Liver (tissue), 9 donors: ENCODE results near the gene OR2K2. TPM values are rescaled to one million over a fixed set of nuclear protein-coding genes. Genes with fewer than 3 reads are reported as not detected.
"Not testable (repeated sequence)": the region's sequence is repeated elsewhere in the genome, so short reads cannot be mapped to it uniquely, and the experiment has no call there.

Source experiments
- DNase-seq: peaks from one replicate; pipeline ENCODE4 v3.0.0-alpha.2; 2017; ENCODE audit warnings: low spot score
- H3K27ac ChIP-seq, 2 donors: one replicate each; pipeline ENCODE4 v1.7.0; 2013; ENCODE audit warnings: inconsistent platforms in 2 of 2, low read length in 2 of 2, control low read depth in 1 of 2, low read depth in 1 of 2, mild to moderate bottlenecking in 1 of 2
- H3K27me3 ChIP-seq, 4 donors: one replicate each; pipeline versions ENCODE4 v1.6.1 to v1.7.0; 2013; ENCODE audit warnings: low read length in 3 of 4, inconsistent platforms in 1 of 4, mild to moderate bottlenecking in 1 of 4, moderate library complexity in 1 of 4; ENCODE audit not compliant: control insufficient read depth in 4 of 4, insufficient read depth in 4 of 4
- H3K36me3 ChIP-seq, 4 donors: one replicate each; pipeline versions ENCODE4 v1.6.1 to v1.7.0; 2013; ENCODE audit warnings: low read length in 3 of 4, mild to moderate bottlenecking in 3 of 4, low read depth in 1 of 4, moderate library complexity in 1 of 4; ENCODE audit not compliant: control insufficient read depth in 4 of 4, insufficient read depth in 3 of 4
- H3K4me1 ChIP-seq, 4 donors: one replicate each; pipeline versions ENCODE4 v1.6.1 to v1.7.0; 2013; ENCODE audit warnings: low read length in 3 of 4, mild to moderate bottlenecking in 3 of 4, moderate library complexity in 1 of 4; ENCODE audit not compliant: control insufficient read depth in 4 of 4, insufficient read depth in 4 of 4
- H3K4me3 ChIP-seq, 3 donors: one replicate each; pipeline versions ENCODE4 v1.6.1 to v1.7.0; 2013; ENCODE audit warnings: low read length in 3 of 3, control low read depth in 1 of 3, low read depth in 1 of 3, mild to moderate bottlenecking in 1 of 3
- H3K9ac ChIP-seq, 2 donors: one replicate each; pipeline ENCODE4 v1.7.0; 2013; ENCODE audit warnings: low read length in 2 of 2, mild to moderate bottlenecking in 2 of 2, moderate library complexity in 2 of 2, control low read depth in 1 of 2, low read depth in 1 of 2
- H3K9me3 ChIP-seq, 4 donors: one replicate each; pipeline versions ENCODE4 v1.6.1 to v1.7.0; 2013; ENCODE audit warnings: low read length in 3 of 4; ENCODE audit not compliant: control insufficient read depth in 4 of 4
- ATF3 ChIP-seq: IDR thresholded peaks from 2 replicates; pipeline ENCODE4 v1.6.1; 2016; ENCODE audit warnings: antibody characterized with exemption
- CTCF ChIP-seq: fragments of 150-350 bp; IDR thresholded peaks from 2 replicates; pipeline ENCODE4 v1.5.1; 2017; ENCODE audit warnings: improper control_type of control experiment, low read depth, low read length; ENCODE audit not compliant: missing input control
- EGR1 ChIP-seq, 2 donors: IDR thresholded peaks; 2 replicates each; pipeline ENCODE4 v1.6.1; 2016 to 2018; ENCODE audit warnings: antibody characterized with exemption in 2 of 2, low read depth in 2 of 2
- FOXA1 ChIP-seq: IDR thresholded peaks from 2 replicates; pipeline ENCODE4 v1.6.1; 2016; ENCODE audit warnings: antibody characterized with exemption
- FOXA2 ChIP-seq: IDR thresholded peaks from 2 replicates; pipeline ENCODE4 v1.6.1; 2016; ENCODE audit warnings: antibody characterized with exemption
- GABPA ChIP-seq, 2 donors: IDR thresholded peaks in 1 of 2; conservative IDR thresholded peaks in 1 of 2; 2 replicates each; pipeline ENCODE4 v1.6.1; 2016; ENCODE audit warnings: antibody characterized with exemption in 2 of 2, mild to moderate bottlenecking in 1 of 2, moderate library complexity in 1 of 2
- HNF4A ChIP-seq, 2 donors: conservative IDR thresholded peaks; 2 replicates each; pipeline ENCODE4 v1.6.1; 2016; ENCODE audit warnings: antibody characterized with exemption in 2 of 2, mild to moderate bottlenecking in 2 of 2
- HNF4G ChIP-seq: IDR thresholded peaks from 2 replicates; pipeline ENCODE4 v1.6.1; 2016; ENCODE audit warnings: antibody characterized with exemption
- JUND ChIP-seq, 2 donors: IDR thresholded peaks; 2 replicates each; pipeline ENCODE4 v1.6.1; 2016; ENCODE audit warnings: antibody characterized with exemption in 2 of 2
- NR2F2 ChIP-seq: IDR thresholded peaks from 2 replicates; pipeline ENCODE4 v1.6.1; 2016; ENCODE audit warnings: antibody characterized with exemption
- RAD21 ChIP-seq, 2 donors: IDR thresholded peaks; 2 replicates each; pipeline ENCODE4 v1.6.1; 2016; ENCODE audit warnings: antibody characterized with exemption in 2 of 2, mild to moderate bottlenecking in 2 of 2
- REST ChIP-seq: IDR thresholded peaks from 2 replicates; pipeline ENCODE4 v1.6.1; 2016; ENCODE audit warnings: antibody characterized with exemption, mild to moderate bottlenecking
- RXRA ChIP-seq, 2 donors: IDR thresholded peaks; 2 replicates each; pipeline ENCODE4 v1.6.1; 2017 to 2018; ENCODE audit warnings: antibody characterized with exemption in 2 of 2, mild to moderate bottlenecking in 1 of 2
- SP1 ChIP-seq: IDR thresholded peaks from 2 replicates; pipeline ENCODE4 v1.6.1; 2018; ENCODE audit warnings: antibody characterized with exemption, mild to moderate bottlenecking
- TAF1 ChIP-seq: conservative IDR thresholded peaks from 2 replicates; pipeline ENCODE4 v1.6.1; 2016; ENCODE audit warnings: antibody characterized with exemption, mild to moderate bottlenecking
- YY1 ChIP-seq: IDR thresholded peaks from 2 replicates; pipeline ENCODE4 v1.6.1; 2016; ENCODE audit warnings: antibody characterized with exemption, mild to moderate bottlenecking
- ZBTB33 ChIP-seq: IDR thresholded peaks from 2 replicates; pipeline ENCODE4 v1.6.1; 2016; ENCODE audit warnings: antibody characterized with exemption
- WGBS: extraction: QIAGEN DNeasy Blood & Tissue Kit; methylation state at CpG from one replicate; pipeline ENCODE4 v1.1.7; 2013; 5-methylcytosine and 5-hydroxymethylcytosine counted together
- polyA plus RNA-seq, 2 donors: library from polyadenylated mRNA; stranded (reverse) in 1 of 2; unstranded in 1 of 2; fragments of 200-250 nt in 1 of 2; fragments of >200 nt in 1 of 2; fragmentation: Nextera tagmentation in 1 of 2; extraction: Ambion mirVana in 1 of 2; gene quantifications; one replicate each; pipeline versions ENCODE4 v1.2.1 to v1.2.3, GENCODE V29; 2013 to 2015
- total RNA-seq, 2 donors: library from RNA; depleted of rRNA; stranded (reverse); fragments of >200 nt; gene quantifications; one replicate each; pipeline ENCODE4 v1.2.3, GENCODE V29; 2014
- TF ChIP-seq, protein P1 (sequence below): IDR thresholded peaks from 2 replicates; pipeline ENCODE4 v1.6.1; 2016; ENCODE audit warnings: antibody characterized with exemption
- donor health status: healthy.
- donor health status: healthy.
- donor health status: healthy.
- donor health status: healthy.
- donor health status: healthy.

Gene OR2K2
- total and polyA plus RNA-seq, 4 donors, result not detected

DNA sequence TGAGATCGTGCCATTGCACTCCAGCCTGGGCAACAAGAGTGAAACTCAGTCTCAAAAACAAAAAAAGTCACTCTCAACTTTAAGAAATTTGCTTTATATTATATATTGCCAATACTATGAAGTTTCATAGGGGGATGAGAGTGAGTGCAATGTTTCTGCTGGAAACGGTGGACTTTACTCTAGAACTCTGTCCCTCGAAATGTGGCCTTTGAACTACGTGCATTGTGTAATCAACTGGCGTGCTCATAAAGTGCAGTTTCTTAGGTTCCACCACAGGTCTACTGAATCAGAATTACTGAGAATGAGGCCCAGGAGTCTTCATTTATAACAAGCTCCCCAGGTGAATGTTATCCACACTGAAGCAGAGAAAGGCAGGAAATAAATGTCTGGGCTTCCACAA, 24.1 kb downstream of the OR2K2 start (continued):
- no peak for TF ChIP-seq CTCF
- TF ChIP-seq TAF1, result no peak

DNA sequence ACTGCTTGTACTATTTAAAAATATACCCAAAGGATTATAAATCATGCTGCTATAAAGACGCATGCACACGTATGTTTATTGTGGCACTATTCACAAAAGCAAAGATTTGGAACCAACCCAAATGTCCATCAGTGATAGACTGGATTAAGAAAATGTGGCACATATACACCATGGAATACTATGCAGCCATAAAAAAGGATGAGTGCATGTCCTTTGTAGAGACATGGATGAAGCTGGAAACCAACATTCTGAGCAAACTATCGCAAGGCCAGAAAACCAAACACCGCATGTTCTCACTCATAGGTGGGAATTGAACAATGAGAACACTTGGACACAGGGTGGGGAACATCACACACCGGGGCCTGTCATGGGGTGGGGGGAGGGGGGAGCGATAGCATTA, 26.0 kb downstream of the OR2K2 start:
- not testable (repeated sequence) for H3K27ac ChIP-seq, H3K36me3 ChIP-seq, H3K4me1 ChIP-seq, H3K9me3 ChIP-seq, H3K27me3 ChIP-seq, H3K9ac ChIP-seq, H3K4me3 ChIP-seq, DNase-seq
- WGBS, result 87% methylated on average over 6 of the region's 6 CpGs

DNA sequence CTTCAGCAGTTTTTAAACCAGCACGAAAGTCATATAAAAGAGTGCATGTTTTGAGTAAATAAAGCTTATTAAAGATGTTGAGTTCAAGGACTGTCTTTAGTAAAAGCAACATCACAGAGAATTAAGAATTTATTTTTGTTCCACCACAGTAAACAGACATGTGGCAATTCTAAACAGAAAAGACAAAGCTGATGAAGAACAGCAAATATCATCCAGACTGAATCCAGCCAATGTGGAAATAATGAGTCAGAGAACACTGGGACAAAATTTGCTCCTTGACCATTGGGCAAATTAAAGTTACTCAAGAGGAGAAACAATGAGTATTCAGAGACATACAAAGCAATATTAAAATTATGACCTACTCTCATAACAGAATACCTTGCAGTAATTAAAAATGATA, 28.8 kb downstream of the OR2K2 start:
- no peak for DNase-seq
- Histone ChIP-seq H3K36me3 (no peaks in the 10 kb centered on the region), H3K27ac (no peak overlapping the region), H3K4me3 (no peak overlapping the region), H3K27me3 (no peaks in the 10 kb centered on the region), H3K4me1 (peaks cover 0 to 3% (median under 1%) of the 10 kb centered on the region in 4 donors), H3K9ac (no peak overlapping the region), H3K9me3 (no peaks in the 10 kb centered on the region)
- peak; percentile 23 for TF ChIP-seq SP1
- no peak for TF ChIP-seq CTCF
- no peak for TF ChIP-seq TAF1
- TF ChIP-seq, protein P1, sequence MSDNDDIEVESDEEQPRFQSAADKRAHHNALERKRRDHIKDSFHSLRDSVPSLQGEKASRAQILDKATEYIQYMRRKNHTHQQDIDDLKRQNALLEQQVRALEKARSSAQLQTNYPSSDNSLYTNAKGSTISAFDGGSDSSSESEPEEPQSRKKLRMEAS, result no peak
- TF ChIP-seq ZBTB33, result peak; percentile 70
- TF ChIP-seq HNF4A (conservative IDR thresholded peaks at IDR 0.05), result peak; percentile 76 to 95
- peak; percentile 41 for TF ChIP-seq HNF4G
- peak; percentile 94 for TF ChIP-seq ATF3
- TF ChIP-seq YY1, result peak; percentile 21
- peak; percentile 99 to 100 for TF ChIP-seq JUND (IDR thresholded peaks at IDR 0.05)
- no peak for TF ChIP-seq NR2F2
- peak; percentile 67 for TF ChIP-seq FOXA1
- TF ChIP-seq RXRA (IDR thresholded peaks at IDR 0.05), result peak in 1 of 2 donors; percentile 75
- peak in 1 of 2 donors; percentile 92 for TF ChIP-seq EGR1 (IDR thresholded peaks at IDR 0.05; ENCODE audit: low read depth in 2 of 2)
- peak; percentile 78 for TF ChIP-seq FOXA2
- peak; percentile 23 to 28 for TF ChIP-seq RAD21 (IDR thresholded peaks at IDR 0.05)
- TF ChIP-seq REST, result peak; percentile 30
- peak in 1 of 2 donors; percentile 37 for TF ChIP-seq GABPA (IDR thresholded peaks at IDR 0.05 in 1 of 2, conservative IDR thresholded peaks at IDR 0.05 in 1 of 2)
- 86% methylated on average over 1 of the region's 1 CpG for WGBS
